ENCODE measurements around the gene DDR2.

GRCh38 chr1:162629077-162629627 is 3.1 kb upstream of the DDR2 start:
- TF ChIP-seq CTCF (IDR thresholded peaks at IDR 0.05): no peak
- TF ChIP-seq POLR2A (IDR thresholded peaks at IDR 0.05): no peak
